Stimulated activated CD4-positive, alpha-beta T cell treated with anti-CD3 and anti-CD28 coated beads, Interleukin-12 subunit alpha, Interleukin-12 subunit beta, amount 100 ng/mL, for 48 hours (primary cell): ENCODE measurements around the gene POLR2M.

ENCODE experiments used
- DNase-seq, 3 donors: peaks; one replicate each; pipeline ENCODE4 v3.0.0-alpha.2; 2020; ENCODE audit warnings: low read depth in 2 of 3, low spot score in 1 of 3

POLR2M gene

GRCh38 chr15:57738734-57739237 lies 32.3 kb downstream of the POLR2M start:
- no peak for DNase-seq

- DNase-seq: no peak
Measured at GRCh38 chr15:57740048-57740447, 33.5 kb downstream of the POLR2M start.

GRCh38 chr15:57741089-57741488 lies 34.6 kb downstream of the POLR2M start:
- no peak for DNase-seq

- no peak for DNase-seq
Measured at GRCh38 chr15:57743424-57743823, 36.9 kb downstream of the POLR2M start.

- DNase-seq: no peak
Measured at GRCh38 chr15:57746786-57747185, 40.3 kb downstream of the POLR2M start.

- peak in 1 of 3 donors; percentile 2 for DNase-seq
Measured at GRCh38 chr15:57747206-57747896, 40.8 kb downstream of the POLR2M start.

GRCh38 chr15:57751177-57751800 lies 44.8 kb downstream of the POLR2M start:
- DNase-seq: no peak

GRCh38 chr15:57752436-57752835 lies 45.9 kb downstream of the POLR2M start:
- DNase-seq: no peak

GRCh38 chr15:57752840-57753239 lies 46.3 kb downstream of the POLR2M start:
- no peak for DNase-seq

- no peak for DNase-seq
Measured at GRCh38 chr15:57756466-57756865, 50.0 kb downstream of the POLR2M start.

GRCh38 chr15:57758560-57758959 lies 52.0 kb downstream of the POLR2M start:
- no peak for DNase-seq

- DNase-seq: no peak
Measured at GRCh38 chr15:57761562-57761961, 55.0 kb downstream of the POLR2M start.

GRCh38 chr15:57762302-57762701 lies 55.8 kb downstream of the POLR2M start:
- DNase-seq: no peak

GRCh38 chr15:57763176-57763964 lies 56.9 kb downstream of the POLR2M start:
- no peak for DNase-seq
